BJ (cell line): ENCODE measurements around the gene PGBD1. TPM values are rescaled to one million over a fixed set of nuclear protein-coding genes. Genes with fewer than 3 reads are reported as not detected.

Experiments
- CTCF ChIA-PET: fragments of 350-600 bp; formaldehyde crosslinking; extraction: SDS; loops from one replicate; lab custom pipeline; 2021; ENCODE audit warnings: antibody characterized with exemption, inconsistent platforms; lab: Yijun Ruan, JAX
- POLR2A ChIA-PET: fragments of 300-600 bp; sonication (Branson Sonifier 250); formaldehyde crosslinking; extraction: SDS; loops from one replicate; lab custom pipeline; 2021; ENCODE audit warnings: antibody characterized with exemption; lab: Charles Lee
- DNase-seq: peaks from one replicate; pipeline ENCODE4 v3.0.0-alpha.2; 2011; ENCODE audit warnings: low read depth
- H3K27me3 ChIP-seq: 2 replicates; pipeline ENCODE4 v1.6.0; 2011; ENCODE audit warnings: low read length; ENCODE audit not compliant: control insufficient read depth, insufficient read depth
- H3K36me3 ChIP-seq: 2 replicates; pipeline ENCODE4 v1.5.1; 2011; ENCODE audit warnings: low read length; ENCODE audit not compliant: control insufficient read depth, insufficient read depth
- H3K4me3 ChIP-seq: 2 replicates; pipeline ENCODE4 v1.5.1; 2011; ENCODE audit warnings: low read depth, mild to moderate bottlenecking, control low read depth, low read length
- polyA plus RNA-seq: library from polyadenylated mRNA; depleted of rRNA; stranded (reverse); fragments of >200 nt; gene quantifications from 2 replicates; pipeline ENCODE4 v1.2.3, GENCODE V29; 2011
- TF ChIP-seq, protein P1 (sequence below): IDR thresholded peaks from 2 replicates; pipeline ENCODE4 v1.5.1; 2011; ENCODE audit warnings: low read depth, mild to moderate bottlenecking, control low read depth, inconsistent platforms, low read length, moderate library complexity; ENCODE audit not compliant: insufficient read depth

The PGBD1 gene
- polyA plus RNA-seq, 1 experiment: 3.1 TPM

DNA sequence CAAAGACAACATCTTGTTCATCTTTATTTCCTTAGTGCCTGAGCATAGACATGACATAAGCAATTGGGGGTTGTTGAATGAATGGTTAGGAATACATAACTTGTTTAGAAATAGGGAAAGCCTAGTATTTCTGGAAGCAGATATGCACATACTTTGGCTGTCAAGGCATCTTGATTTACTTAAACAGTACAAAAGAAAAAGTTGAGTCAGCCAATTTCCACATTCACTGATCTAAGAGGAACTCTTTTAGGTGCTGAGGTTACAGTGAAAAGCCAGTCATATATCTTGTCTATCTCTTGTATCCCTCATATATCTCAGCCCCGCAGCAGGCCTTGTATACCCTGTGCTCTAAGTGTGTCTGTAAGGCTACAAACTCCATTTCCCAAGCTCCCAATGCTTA lies 40.9 kb upstream of the PGBD1 start:
- no peaks in the 10 kb centered on the region for H3K36me3 ChIP-seq
- TF ChIP-seq, protein P1, sequence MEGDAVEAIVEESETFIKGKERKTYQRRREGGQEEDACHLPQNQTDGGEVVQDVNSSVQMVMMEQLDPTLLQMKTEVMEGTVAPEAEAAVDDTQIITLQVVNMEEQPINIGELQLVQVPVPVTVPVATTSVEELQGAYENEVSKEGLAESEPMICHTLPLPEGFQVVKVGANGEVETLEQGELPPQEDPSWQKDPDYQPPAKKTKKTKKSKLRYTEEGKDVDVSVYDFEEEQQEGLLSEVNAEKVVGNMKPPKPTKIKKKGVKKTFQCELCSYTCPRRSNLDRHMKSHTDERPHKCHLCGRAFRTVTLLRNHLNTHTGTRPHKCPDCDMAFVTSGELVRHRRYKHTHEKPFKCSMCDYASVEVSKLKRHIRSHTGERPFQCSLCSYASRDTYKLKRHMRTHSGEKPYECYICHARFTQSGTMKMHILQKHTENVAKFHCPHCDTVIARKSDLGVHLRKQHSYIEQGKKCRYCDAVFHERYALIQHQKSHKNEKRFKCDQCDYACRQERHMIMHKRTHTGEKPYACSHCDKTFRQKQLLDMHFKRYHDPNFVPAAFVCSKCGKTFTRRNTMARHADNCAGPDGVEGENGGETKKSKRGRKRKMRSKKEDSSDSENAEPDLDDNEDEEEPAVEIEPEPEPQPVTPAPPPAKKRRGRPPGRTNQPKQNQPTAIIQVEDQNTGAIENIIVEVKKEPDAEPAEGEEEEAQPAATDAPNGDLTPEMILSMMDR: no peak
- POLR2A ChIA-PET: no interaction called here
- no peak for DNase-seq
- H3K4me3 ChIP-seq: no peak overlapping the region
- CTCF ChIA-PET: no interaction called here
- H3K27me3 ChIP-seq: no peaks in the 10 kb centered on the region

DNA sequence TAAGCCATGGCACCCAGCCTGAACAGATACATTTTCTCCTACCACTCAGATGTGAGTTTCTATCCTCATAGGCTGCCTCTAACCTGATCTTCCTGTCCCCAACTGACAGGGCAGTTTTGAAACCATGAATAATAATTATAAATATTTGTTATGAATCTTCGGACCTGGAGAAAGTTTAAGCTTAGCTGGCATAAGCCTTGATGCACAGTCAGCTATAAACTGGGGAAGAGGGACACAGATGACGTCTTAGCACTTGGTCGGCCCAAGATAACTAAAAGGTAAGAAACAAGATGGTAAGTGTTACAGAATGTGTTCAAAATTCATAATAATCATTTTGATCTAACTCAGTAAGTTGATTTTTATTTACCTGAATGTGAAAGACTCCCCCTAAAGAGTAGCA lies 37.4 kb upstream of the PGBD1 start:
- TF ChIP-seq, protein P1: no peak
- Histone ChIP-seq H3K4me3 (no peak overlapping the region), H3K36me3 (peaks cover 7% of the 10 kb centered on the region), H3K27me3 (no peaks in the 10 kb centered on the region)
- no peak for DNase-seq
- CTCF ChIA-PET: no interaction called here
- POLR2A ChIA-PET: no interaction called here

DNA sequence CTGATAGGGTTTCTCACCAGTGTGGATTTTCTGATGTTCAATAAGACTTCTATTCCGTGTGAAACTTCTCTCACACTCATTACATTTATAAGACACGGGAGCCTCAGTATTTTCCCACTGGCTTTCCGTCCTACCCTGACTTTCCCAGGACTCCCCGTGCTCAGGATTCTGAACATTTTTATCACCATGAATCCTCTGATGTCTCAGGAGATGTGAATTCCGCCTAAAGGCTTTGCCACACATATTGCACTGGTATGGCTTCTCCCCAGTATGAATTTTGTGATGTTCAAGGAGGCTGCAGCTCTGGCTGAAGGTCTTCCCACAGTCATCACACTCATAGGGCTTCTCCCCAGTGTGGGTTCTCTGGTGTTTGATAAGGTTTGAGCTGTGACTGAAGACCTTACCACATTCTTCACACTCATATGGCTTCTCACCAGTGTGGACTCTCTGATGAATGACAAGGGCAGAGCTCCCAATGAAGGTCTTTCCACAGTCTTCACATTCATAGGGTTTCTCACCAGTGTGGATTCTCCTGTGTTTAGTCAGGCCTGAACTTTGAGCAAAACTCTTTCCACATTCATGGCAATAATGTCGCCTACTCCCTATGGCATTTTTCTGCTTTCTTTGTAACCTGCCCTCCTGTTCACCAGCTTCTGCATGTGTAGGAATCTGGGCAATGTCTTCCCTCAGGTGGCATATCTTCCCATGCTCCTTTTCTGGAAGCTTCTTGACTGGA lies 36.0 kb upstream of the PGBD1 start:
- POLR2A ChIA-PET: no interaction called here
- Histone ChIP-seq H3K27me3 (no peaks in the 10 kb centered on the region), H3K4me3 (no peak overlapping the region), H3K36me3 (peaks cover 7% of the 10 kb centered on the region)
- no peak for DNase-seq
- TF ChIP-seq, protein P1: no peak
- CTCF ChIA-PET: interaction anchor here (0.6 kb wide), 1 partner anchor 29 kb away, joined by 3 read pairs; no protein-coding TSS in a partner anchor

DNA sequence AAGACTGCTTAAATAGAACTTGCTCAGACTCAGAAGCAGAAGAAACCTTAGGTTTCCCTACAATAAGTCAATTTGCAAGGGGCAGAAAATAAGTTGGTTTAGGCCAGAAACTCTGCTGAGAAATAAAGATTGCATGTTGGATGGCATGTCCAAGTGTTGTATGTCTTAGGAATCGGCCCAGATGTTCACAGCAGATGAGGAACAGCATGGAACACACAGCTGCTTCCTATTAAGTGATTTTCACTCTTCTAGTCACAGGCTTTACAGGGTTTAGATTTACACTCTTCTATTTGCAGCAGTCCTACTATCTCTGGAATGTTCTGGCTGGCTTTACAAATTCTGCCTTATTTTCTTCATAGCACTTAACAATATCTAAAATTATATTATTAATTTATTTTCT lies 32.5 kb upstream of the PGBD1 start:
- H3K36me3 ChIP-seq: peaks cover 7% of the 10 kb centered on the region
- CTCF ChIA-PET: interaction anchor here (1.7 kb wide), 1 partner anchor 107 kb away, joined by 5 read pairs; no protein-coding TSS in a partner anchor
- no peak for DNase-seq
- TF ChIP-seq, protein P1: no peak
- POLR2A ChIA-PET: no interaction called here
- no peaks in the 10 kb centered on the region for H3K27me3 ChIP-seq
- H3K4me3 ChIP-seq: no peak overlapping the region

DNA sequence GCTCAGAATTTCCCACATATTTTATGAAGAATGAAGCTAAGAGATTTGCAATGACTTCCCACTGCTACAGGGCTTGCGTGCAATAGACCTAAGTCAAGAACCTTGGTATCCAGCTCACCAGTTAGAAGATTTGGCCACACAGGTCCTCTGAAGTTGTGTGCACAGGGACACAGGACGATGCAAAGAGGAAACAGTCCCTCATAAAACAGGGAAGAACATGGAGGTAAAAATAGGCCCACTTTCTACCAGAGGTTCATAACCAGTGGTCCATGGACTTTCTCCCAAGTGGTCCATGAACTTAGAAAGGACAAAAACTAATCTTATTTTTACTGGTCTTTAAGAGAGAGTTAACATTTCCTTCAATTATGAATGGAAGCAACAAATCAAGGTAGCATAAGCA lies 30.6 kb upstream of the PGBD1 start:
- Histone ChIP-seq H3K27me3 (no peaks in the 10 kb centered on the region), H3K36me3 (peaks cover 5% of the 10 kb centered on the region), H3K4me3 (0 out of 2 replicates have a peak overlapping the region, but pooled peaks have one; percentile 87)
- TF ChIP-seq, protein P1: no peak
- ChIA-PET POLR2A (no interaction called here), CTCF (no interaction called here)
- no peak for DNase-seq
